Parathyroid adenoma (tissue), 2 donors: ENCODE data around the gene GLOD4.
"Not testable (repeated sequence)": the region's sequence is repeated elsewhere in the genome, so short reads cannot be mapped to it uniquely, and the experiment has no call there.

Experiments used
- H2AFZ ChIP-seq: fragments of 300-600 bp; sonication (generic); one replicate; pipeline ENCODE4 v1.7.0; 2017; ENCODE audit warnings: antibody characterized with exemption, mild to moderate bottlenecking
- H3K27ac ChIP-seq: fragments of 300-600 bp; sonication (generic); one replicate; pipeline ENCODE4 v1.7.0; 2017
- H3K27me3 ChIP-seq: fragments of 300-600 bp; sonication (generic); one replicate; pipeline ENCODE4 v1.7.0; 2017; ENCODE audit warnings: low read length; ENCODE audit not compliant: control insufficient read depth, insufficient read depth
- H3K36me3 ChIP-seq: fragments of 300-600 bp; sonication (generic); one replicate; pipeline ENCODE4 v1.7.0; 2017; ENCODE audit warnings: low read length; ENCODE audit not compliant: control insufficient read depth, insufficient read depth
- H3K4me1 ChIP-seq: fragments of 300-600 bp; sonication (generic); one replicate; pipeline ENCODE4 v1.7.0; 2017; ENCODE audit warnings: control low read depth
- H3K4me2 ChIP-seq: fragments of 300-600 bp; sonication (generic); one replicate; pipeline ENCODE4 v1.7.0; 2017; ENCODE audit warnings: low read length
- H3K4me3 ChIP-seq: fragments of 300-600 bp; sonication (generic); one replicate; pipeline ENCODE4 v1.7.0; 2017; ENCODE audit warnings: low read depth, low read length
- H3K79me2 ChIP-seq: fragments of 300-600 bp; sonication (generic); one replicate; pipeline ENCODE4 v1.7.0; 2017; ENCODE audit warnings: control low read depth
- H3K9ac ChIP-seq: fragments of 300-600 bp; sonication (generic); one replicate; pipeline ENCODE4 v1.7.0; 2017; ENCODE audit warnings: mild to moderate bottlenecking
- H3K9me3 ChIP-seq: fragments of 300-600 bp; sonication (generic); one replicate; pipeline ENCODE4 v1.7.0; 2017; ENCODE audit warnings: low read length; ENCODE audit not compliant: control insufficient read depth
- CTCF ChIP-seq: fragments of 300-600 bp; sonication (generic); IDR thresholded peaks from one replicate; pipeline ENCODE4 v1.7.0; 2017; ENCODE audit warnings: antibody characterized with exemption, mild to moderate bottlenecking
- donor health status: primary hyperparathyroidism.

GLOD4 gene

GRCh38 chr17:806781-807522 lies 24.9 kb upstream of the GLOD4 start:
- no peaks in the 10 kb centered on the region for H3K27me3 ChIP-seq
- H3K9ac ChIP-seq = no peak overlapping the region
- H3K36me3 ChIP-seq = no peaks in the 10 kb centered on the region
- no peak overlapping the region for H3K4me2 ChIP-seq
- H3K4me1 ChIP-seq = no peaks in the 10 kb centered on the region
- H3K79me2 ChIP-seq = no peaks in the 10 kb centered on the region
- no peak overlapping the region for H2AFZ ChIP-seq
- no peak overlapping the region for H3K27ac ChIP-seq
- H3K9me3 ChIP-seq = no peaks in the 10 kb centered on the region
- H3K4me3 ChIP-seq = no peak overlapping the region
- no peak for TF ChIP-seq CTCF

GRCh38 chr17:806346-806745 lies 24.3 kb upstream of the GLOD4 start:
- H3K79me2 ChIP-seq = no peaks in the 10 kb centered on the region

GRCh38 chr17:805886-806285 lies 23.8 kb upstream of the GLOD4 start:
- H3K4me2 ChIP-seq, H3K9me3 ChIP-seq, H3K4me3 ChIP-seq, H3K36me3 ChIP-seq, H3K27ac ChIP-seq, H3K4me1 ChIP-seq, H3K27me3 ChIP-seq, H3K79me2 ChIP-seq, H2AFZ ChIP-seq, H3K9ac ChIP-seq: not testable (repeated sequence)

More at GRCh38 chr17:806346-806745, 24.3 kb upstream of the GLOD4 start:
- Histone ChIP-seq H3K4me3 (no peak overlapping the region), H3K4me2 (no peak overlapping the region), H3K9me3 (no peaks in the 10 kb centered on the region), H2AFZ (no peak overlapping the region), H3K27me3 (no peaks in the 10 kb centered on the region), H3K9ac (no peak overlapping the region), H3K27ac (no peak overlapping the region), H3K36me3 (no peaks in the 10 kb centered on the region), H3K4me1 (no peaks in the 10 kb centered on the region)
- TF ChIP-seq CTCF = no peak

GRCh38 chr17:804541-805435 lies 22.7 kb upstream of the GLOD4 start:
- Histone ChIP-seq H3K4me2 (no peak overlapping the region), H3K27ac (no peak overlapping the region), H3K36me3 (no peaks in the 10 kb centered on the region), H3K9ac (no peak overlapping the region), H3K4me3 (no peak overlapping the region), H3K9me3 (no peaks in the 10 kb centered on the region), H2AFZ (no peak overlapping the region), H3K4me1 (no peaks in the 10 kb centered on the region), H3K27me3 (no peaks in the 10 kb centered on the region), H3K79me2 (no peaks in the 10 kb centered on the region)
- no peak for TF ChIP-seq CTCF
